ENCODE measurements around the gene ARL8A.

The ARL8A gene

GRCh38 chr1:202162047-202162417 lies 17.5 kb upstream of the ARL8A start:
- DNase-seq = no peak
- intact Hi-C loops (cut with DNase I) = no loop called here

GRCh38 chr1:202161151-202162046 lies 16.9 kb upstream of the ARL8A start:
- DNase-seq = peak in 22 of 42 donors; percentile 21 to 77 (median 50)
- intact Hi-C loops (cut with DNase I) = no loop called here

- peak in 32 of 42 donors; percentile 17 to 81 (median 61) for DNase-seq
- intact Hi-C loops (cut with DNase I) = no loop called here
These were observed 15.9 kb upstream of the ARL8A start, which contains the start of gene PTPN7 for GRCh38 chr1:202160377-202160940. TSS of gene PTPN7 (minus strand) at chr1:202160602. CDS start at chr1:202159402, 1,200 bp downstream.

GRCh38 chr1:202159534-202160371 lies 15.2 kb upstream of the ARL8A start:
- intact Hi-C loops (cut with DNase I) = no loop called here
- peak in 1 of 42 donors; percentile 48 for DNase-seq

- intact Hi-C loops (cut with DNase I) = no loop called here
- no peak for DNase-seq
These were observed 14.4 kb upstream of the ARL8A start for GRCh38 chr1:202158810-202159533.

GRCh38 chr1:202157945-202158344 lies 13.4 kb upstream of the ARL8A start:
- no peak for DNase-seq
- intact Hi-C loops (cut with DNase I) = no loop called here

- intact Hi-C loops (cut with DNase I) = no loop called here
These were observed 12.1 kb upstream of the ARL8A start for GRCh38 chr1:202156590-202156989.

GRCh38 chr1:202155478-202156021 lies 11.0 kb upstream of the ARL8A start:
- peak in 9 of 42 donors; percentile 25 to 69 (median 50) for DNase-seq
- intact Hi-C loops (cut with DNase I) = no loop called here

More at GRCh38 chr1:202156590-202156989, 12.1 kb upstream of the ARL8A start:
- no peak for DNase-seq

GRCh38 chr1:202154766-202155477 lies 10.4 kb upstream of the ARL8A start:
- intact Hi-C loops (cut with DNase I) = no loop called here

GRCh38 chr1:202154148-202154765 lies 9.7 kb upstream of the ARL8A start:
- intact Hi-C loops (cut with DNase I) = no loop called here
- DNase-seq = no peak

More at GRCh38 chr1:202154766-202155477, 10.4 kb upstream of the ARL8A start:
- peak in 33 of 42 donors; percentile 42 to 87 (median 66) for DNase-seq

GRCh38 chr1:202153284-202153683 lies 8.7 kb upstream of the ARL8A start:
- no peak for DNase-seq
- intact Hi-C loops (cut with DNase I) = no loop called here

GRCh38 chr1:202152399-202152798 lies 7.9 kb upstream of the ARL8A start:
- no peak for DNase-seq
- intact Hi-C loops (cut with DNase I) = no loop called here

- intact Hi-C loops (cut with DNase I) = no loop called here
- no peak for DNase-seq
These were observed 6.5 kb upstream of the ARL8A start for GRCh38 chr1:202151045-202151444.

GRCh38 chr1:202150602-202151001 lies 6.1 kb upstream of the ARL8A start:
- intact Hi-C loops (cut with DNase I) = no loop called here
- no peak for DNase-seq

- DNase-seq = no peak
- intact Hi-C loops (cut with DNase I) = no loop called here
These were observed 5.7 kb upstream of the ARL8A start for GRCh38 chr1:202150187-202150586.

- intact Hi-C loops (cut with DNase I) = no loop called here
These were observed 5.0 kb upstream of the ARL8A start for GRCh38 chr1:202149566-202149965.

GRCh38 chr1:202148391-202148790 lies 3.9 kb upstream of the ARL8A start:
- intact Hi-C loops (cut with DNase I) = no loop called here
- DNase-seq = no peak

More at GRCh38 chr1:202149566-202149965, 5.0 kb upstream of the ARL8A start:
- DNase-seq = no peak
